Measurements from ENCODE around the gene RCBTB2.

The RCBTB2 gene

DNA sequence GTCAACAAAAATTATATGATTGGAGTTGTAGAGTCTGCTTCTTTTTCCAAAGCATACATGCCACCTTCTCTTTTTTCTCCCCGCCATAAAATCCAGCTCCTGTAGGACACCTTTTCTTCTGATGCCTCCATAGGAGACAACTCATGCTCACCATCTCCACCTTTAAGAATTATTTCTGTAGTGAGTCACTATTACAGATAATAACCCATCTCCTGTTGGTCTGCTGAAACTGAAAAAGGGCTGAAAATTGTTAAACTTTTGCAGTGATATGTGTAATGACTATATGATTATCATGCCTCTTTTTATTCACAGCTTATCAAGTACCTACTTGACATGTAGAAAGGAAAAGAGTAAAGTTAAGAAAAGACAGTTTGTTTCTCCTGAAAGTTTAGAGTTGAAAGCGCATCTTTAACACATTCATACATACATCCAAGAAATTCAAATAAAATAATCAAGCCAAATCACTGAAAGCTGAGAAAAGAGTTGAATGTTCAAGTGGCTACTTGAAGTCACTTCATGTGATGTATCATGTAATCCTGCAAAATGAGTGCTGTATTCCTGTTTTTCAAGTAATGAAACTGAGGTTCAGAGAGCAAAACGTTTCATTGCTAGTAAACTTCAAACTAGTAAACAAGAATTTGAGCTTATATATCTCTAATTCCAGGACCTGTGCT lies 84.5 kb downstream of the RCBTB2 start:
- no CpG with 5 or more reads among the region's 3 CpGs for WGBS (ENCODE audit: insufficient coverage, insufficient read length)
- H3K36me3 ChIP-seq (ENCODE audit: control insufficient read depth, insufficient read depth, low read length): no peaks in the 10 kb centered on the region
- no peak overlapping the region for H3K4me3 ChIP-seq (ENCODE audit: low read length)
- H3K9me3 ChIP-seq (ENCODE audit: control insufficient read depth, insufficient read depth, low read length): no peaks in the 10 kb centered on the region
- DNase-seq (ENCODE audit: low read depth, low spot score): no peak
- no peaks in the 10 kb centered on the region for H3K4me1 ChIP-seq (ENCODE audit: control insufficient read depth, insufficient read depth, low read length)
- no peaks in the 10 kb centered on the region for H3K27me3 ChIP-seq (ENCODE audit: control insufficient read depth, insufficient read depth, low read length)
- H3K27ac ChIP-seq (ENCODE audit: low read length): no peak overlapping the region

DNA sequence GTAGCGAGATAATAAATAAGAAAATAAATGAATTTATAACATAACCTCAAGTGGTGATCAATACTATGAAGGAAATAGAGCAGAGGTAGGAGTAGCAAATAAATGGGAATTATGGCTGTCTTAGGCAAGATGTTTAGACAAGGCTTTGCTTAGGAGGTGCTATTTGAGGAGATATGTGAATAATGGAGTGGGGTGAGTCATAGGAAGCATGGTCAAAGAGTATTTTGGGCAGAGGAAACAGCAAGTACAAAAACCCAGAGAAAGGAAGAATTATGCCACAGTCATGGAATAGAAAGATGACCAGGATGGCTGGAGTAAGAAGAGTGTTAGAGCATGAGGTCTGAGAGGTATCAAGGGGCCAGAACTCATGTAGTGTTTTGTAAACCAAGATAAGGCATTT lies 86.4 kb downstream of the RCBTB2 start:
- H3K36me3 ChIP-seq (ENCODE audit: control insufficient read depth, insufficient read depth, low read length): no peaks in the 10 kb centered on the region
- no peak overlapping the region for H3K27ac ChIP-seq (ENCODE audit: low read length)
- no CpG with 5 or more reads among the region's 1 CpG for WGBS (ENCODE audit: insufficient coverage, insufficient read length)
- no peaks in the 10 kb centered on the region for H3K4me1 ChIP-seq (ENCODE audit: control insufficient read depth, insufficient read depth, low read length)
- H3K9me3 ChIP-seq (ENCODE audit: control insufficient read depth, insufficient read depth, low read length): no peaks in the 10 kb centered on the region
- no peak overlapping the region for H3K4me3 ChIP-seq (ENCODE audit: low read length)
- no peak for DNase-seq (ENCODE audit: low read depth, low spot score)
- no peaks in the 10 kb centered on the region for H3K27me3 ChIP-seq (ENCODE audit: control insufficient read depth, insufficient read depth, low read length)

DNA sequence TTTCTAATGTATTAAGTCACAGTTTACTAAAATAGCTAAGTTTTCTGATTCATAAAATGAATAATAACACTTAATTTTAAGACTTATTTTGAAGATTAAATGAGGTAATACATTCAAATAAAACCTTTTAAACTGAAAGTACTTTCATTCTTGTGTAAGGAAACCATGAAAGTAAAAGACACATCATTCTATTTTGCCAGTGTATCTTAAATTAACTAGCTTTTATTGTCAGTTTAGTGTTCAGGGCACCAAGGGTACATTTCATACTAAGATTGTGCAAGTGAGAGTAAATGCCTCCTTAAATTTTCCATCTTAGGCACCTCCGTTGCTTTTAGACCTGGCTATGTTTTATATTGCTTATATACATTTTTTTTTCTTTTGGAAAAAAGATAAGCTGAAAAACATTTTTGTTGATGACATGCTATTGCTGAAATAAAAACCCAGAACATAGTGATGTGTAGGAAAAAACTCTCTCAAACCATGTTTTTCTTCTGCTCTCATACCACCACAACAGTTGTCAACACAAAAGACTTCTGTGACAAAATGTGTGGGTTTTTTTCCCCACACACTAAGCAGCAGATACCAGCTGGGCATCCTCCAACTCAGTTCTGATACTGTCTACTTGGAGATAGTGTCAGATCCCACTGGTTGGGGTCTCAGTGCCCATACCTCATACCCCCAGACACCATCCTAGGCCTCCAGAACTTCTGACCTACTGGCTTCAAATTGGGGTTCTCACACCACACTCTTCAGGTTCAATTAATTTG lies 89.3 kb downstream of the RCBTB2 start:
- Histone ChIP-seq H3K36me3 (ENCODE audit: control insufficient read depth, insufficient read depth, low read length) (no peaks in the 10 kb centered on the region), H3K27ac (ENCODE audit: low read length) (no peak overlapping the region), H3K9me3 (ENCODE audit: control insufficient read depth, insufficient read depth, low read length) (no peaks in the 10 kb centered on the region), H3K4me3 (ENCODE audit: low read length) (no peak overlapping the region), H3K27me3 (ENCODE audit: control insufficient read depth, insufficient read depth, low read length) (no peaks in the 10 kb centered on the region), H3K4me1 (ENCODE audit: control insufficient read depth, insufficient read depth, low read length) (no peaks in the 10 kb centered on the region)
- DNase-seq (ENCODE audit: low read depth, low spot score): no peak
- WGBS (ENCODE audit: insufficient coverage, insufficient read length): no CpG with 5 or more reads among the region's 1 CpG

All from iPS DF 6.9 (cell line).